ENCODE measurements around the gene BCR.

- no peak for TF ChIP-seq POLR2A (IDR thresholded peaks at IDR 0.05; ENCODE audit: low read depth, low read length)
- TF ChIP-seq TAF1 (IDR thresholded peaks at IDR 0.05; ENCODE audit: borderline replicate concordance, low read depth, low read length) = no peak
- no peak for TF ChIP-seq POLR2AphosphoS5 (IDR thresholded peaks at IDR 0.05; ENCODE audit: low read depth, low read length)
These were observed at the start of gene BCR for GRCh38 chr22:23180301-23180892.

All from GM12892 (cell line).